Testis (tissue), 3 donors: ENCODE data around the gene TRAF2. TPM values are rescaled to one million over a fixed set of nuclear protein-coding genes. Genes with fewer than 3 reads are reported as not detected.
"Not testable (repeated sequence)": the region's sequence is repeated elsewhere in the genome, so short reads cannot be mapped to it uniquely, and the experiment has no call there.

Experiments
- DNase-seq: peaks from one replicate; pipeline ENCODE4 v3.0.0-alpha.2; 2019
- H3K27ac ChIP-seq, 2 donors: fragments of 200-600 bp; sonication (generic); one replicate each; pipeline ENCODE4 v1.5.1; 2019
- H3K27me3 ChIP-seq: fragments of 200-600 bp; sonication (generic); one replicate; pipeline ENCODE4 v1.5.1; 2019
- H3K36me3 ChIP-seq: fragments of 200-600 bp; sonication (generic); one replicate; pipeline ENCODE4 v1.5.1; 2017; ENCODE audit warnings: low read depth; ENCODE audit errors: missing control alignments
- H3K4me1 ChIP-seq: fragments of 200-600 bp; sonication (generic); one replicate; pipeline ENCODE4 v1.5.1; 2019
- H3K4me3 ChIP-seq, 2 donors: fragments of 200-600 bp; sonication (generic); one replicate each; pipeline ENCODE4 v1.5.1; 2017 to 2019
- H3K9me3 ChIP-seq: fragments of 200-600 bp; sonication (generic); one replicate; pipeline ENCODE4 v1.5.1; 2017
- CTCF ChIP-seq, 3 experiments: fragments of 450-650 bp in 2 of 3; fragments of 200-600 bp in 1 of 3; sonication (generic) in 1 of 3; IDR thresholded peaks; one replicate each; pipeline ENCODE4 v1.5.1; 2016 to 2019; ENCODE audit warnings: antibody characterized with exemption in 3 of 3, mild to moderate bottlenecking in 2 of 3, moderate library complexity in 1 of 3
- POLR2A ChIP-seq: fragments of 450-650 bp; IDR thresholded peaks from one replicate; pipeline ENCODE4 v1.6.1; 2017; ENCODE audit warnings: antibody characterized with exemption, mild to moderate bottlenecking, moderate library complexity
- WGBS, 2 donors: methylation state at CpG; one replicate each; pipeline ENCODE4 v1.1.5; 2018; 5-methylcytosine and 5-hydroxymethylcytosine counted together
- intact Hi-C: fragments of 100-400 bp; cut with DNase I; formaldehyde crosslinking; loops from one replicate; pipeline ENCODE4 v1.15.1; 2023; ENCODE audit warnings: low total_unique reads
- polyA plus RNA-seq: library from polyadenylated mRNA; stranded (reverse); fragments of 350-450 nt; fragmentation: Illumina TruSeq; extraction: RNeasy Lipid Tissue Mini Kit (QIAGEN cat#74804); gene quantifications from one replicate; pipeline ENCODE4 v1.2.3, GENCODE V29; 2014; ENCODE audit warnings: low read depth, low replicate concordance; ENCODE audit not compliant: insufficient read depth
- total RNA-seq, 2 donors: library from RNA; depleted of rRNA; stranded (reverse); fragments of >200 nt; gene quantifications; one replicate each; pipeline ENCODE4 v1.2.3, GENCODE V29; 2016

The TRAF2 gene
- total and polyA plus RNA-seq, 3 donors from 2014 or later = 21.9 to 32.9 (median 23.7) TPM

- DNase-seq = peak; percentile 74
- Histone ChIP-seq H3K4me3 (peak within 1 kb of the TSS; percentile 26 to 34), H3K4me1 (peaks cover 36% of the 10 kb centered on the region)
- intact Hi-C loops, H3K27me3 ChIP-seq, H3K27ac ChIP-seq, H3K36me3 ChIP-seq, H3K9me3 ChIP-seq: not testable (repeated sequence)
- TF ChIP-seq CTCF (IDR thresholded peaks at IDR 0.05) = peak; percentile 72 to 87 (median 83)
- WGBS, 2 donors = 3% methylated on average over 24 of the region's 27 CpGs; no CpG with 5 or more reads in 1 of the 2 donors
These were observed 43.9 kb upstream of the TRAF2 start, which contains the start of gene AJM1 for GRCh38 chr9:136842380-136842948. TSS of gene AJM1 (plus strand) at chr9:136842478. CDS start at chr9:136844415, 1,937 bp downstream.

GRCh38 chr9:136843159-136843800, 43.0 kb upstream of the TRAF2 start:
- H3K27me3 ChIP-seq, intact Hi-C loops, H3K36me3 ChIP-seq, DNase-seq, H3K27ac ChIP-seq, H3K9me3 ChIP-seq: not testable (repeated sequence)
- Histone ChIP-seq H3K4me1 (peaks cover 36% of the 10 kb centered on the region), H3K4me3 (peak overlapping the region in 1 of 2 donors; percentile 4)
- WGBS, 2 donors = 17% methylated on average over 21 of the region's 21 CpGs; no CpG with 5 or more reads in 1 of the 2 donors

DNA sequence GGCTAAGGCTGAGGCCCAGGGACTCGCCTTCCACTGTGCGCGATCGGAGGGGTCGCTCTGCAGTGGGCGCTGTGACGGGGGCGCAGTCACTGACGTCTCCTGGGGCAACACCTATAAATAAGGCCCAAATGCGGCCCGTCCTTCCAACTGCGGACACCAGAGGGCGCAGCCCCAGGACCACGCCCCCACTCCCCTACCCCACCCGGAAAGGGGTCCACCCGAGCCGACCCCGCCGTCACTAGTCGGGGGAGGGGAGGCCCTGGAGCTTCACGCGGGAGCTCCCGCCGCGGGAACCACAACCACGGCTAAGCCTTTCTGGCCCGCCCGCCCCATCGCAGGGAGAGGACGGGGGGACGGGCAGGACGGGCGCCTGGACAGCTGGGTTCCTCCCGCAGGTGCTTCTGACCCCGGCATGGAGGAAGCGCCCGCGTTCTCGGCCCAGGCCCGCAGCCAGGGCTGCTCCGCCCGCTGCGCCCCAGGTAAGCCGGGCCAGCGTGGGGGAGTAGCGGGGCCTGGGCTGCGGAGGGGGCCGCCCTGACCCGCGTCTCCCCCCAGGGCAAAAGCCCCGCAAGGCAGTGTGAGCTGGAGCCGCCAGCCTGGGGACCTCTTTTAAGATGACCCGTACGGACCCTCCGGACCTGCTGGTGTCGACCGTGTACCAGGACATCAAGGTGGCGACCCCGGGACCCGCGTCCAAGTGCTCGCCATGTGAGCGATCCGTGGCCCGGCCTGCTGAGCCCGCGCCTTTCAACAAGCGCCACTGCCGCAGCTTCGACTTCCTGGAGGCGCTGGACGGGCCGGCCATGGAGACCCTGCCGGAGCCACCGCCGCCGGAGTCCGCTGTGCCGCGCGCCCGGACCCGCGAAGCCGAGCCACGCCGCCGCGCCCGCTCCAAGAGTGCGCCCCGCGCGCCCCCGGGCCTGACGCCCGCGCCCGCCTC, 42.2 kb upstream of the TRAF2 start:
- H3K4me1 ChIP-seq = peaks cover 36% of the 10 kb centered on the region
- DNase-seq = peak; percentile 68
- H3K9me3 ChIP-seq, H3K27ac ChIP-seq, H3K36me3 ChIP-seq, H3K27me3 ChIP-seq, intact Hi-C loops: not testable (repeated sequence)
- H3K4me3 ChIP-seq = peak overlapping the region; percentile 0 to 4
- TF ChIP-seq CTCF (IDR thresholded peaks at IDR 0.05) = peak; percentile 68 to 76 (median 69)
- 24% methylated on average over 72 of the region's 99 CpGs; no CpG with 5 or more reads in 1 of the 2 donors for whole genome bisulfite sequencing, 2 donors

DNA sequence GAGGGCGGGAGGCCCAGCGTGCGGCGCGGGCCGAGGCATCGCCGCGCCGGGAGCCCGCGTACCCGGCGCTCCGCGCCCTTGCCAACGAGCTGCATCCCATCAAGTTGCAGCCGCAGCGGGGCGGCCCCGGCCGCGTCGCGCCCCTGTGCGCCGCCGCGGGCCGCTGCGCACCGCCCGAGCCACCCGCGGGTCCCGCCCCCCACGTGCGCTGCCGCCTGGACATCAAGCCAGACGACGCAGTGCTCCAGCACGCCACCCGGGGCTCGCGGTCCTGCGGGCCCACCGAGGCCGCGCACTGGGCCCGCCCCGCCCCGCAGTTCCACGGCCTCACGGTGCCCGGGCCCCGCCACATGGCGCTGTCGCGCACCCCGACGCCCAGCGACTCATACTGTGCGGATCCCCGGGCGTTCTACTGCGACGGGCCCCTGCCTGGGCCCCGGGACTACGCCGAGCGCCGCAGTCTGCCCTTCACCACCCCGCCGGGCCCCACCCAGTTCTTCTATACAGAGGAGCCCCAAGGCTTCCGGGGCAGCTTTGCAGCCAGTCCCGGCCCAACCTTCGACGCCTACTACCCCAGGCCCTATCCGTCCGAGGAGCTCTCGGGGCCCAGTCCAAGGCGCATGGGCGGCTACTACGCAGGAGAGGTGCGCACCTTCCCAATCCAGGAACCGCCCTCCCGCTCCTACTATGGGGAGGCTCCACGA, 41.4 kb upstream of the TRAF2 start:
- H3K27me3 ChIP-seq = no peaks in the 10 kb centered on the region
- no peak for DNase-seq
- H3K27ac ChIP-seq = no peak overlapping the region
- H3K4me3 ChIP-seq = peak overlapping the region in 1 of 2 donors; percentile 20
- TF ChIP-seq CTCF (IDR thresholded peaks at IDR 0.05) (no peak), POLR2A (no peak)
- intact Hi-C loops = no loop called here
- 34 to 51% methylated on average over 12 to 56 of the region's 88 CpGs for WGBS, 2 donors
- H3K9me3 ChIP-seq = no peaks in the 10 kb centered on the region
- no peaks in the 10 kb centered on the region for H3K36me3 ChIP-seq
- peaks cover 36% of the 10 kb centered on the region for H3K4me1 ChIP-seq
